CD4-positive, alpha-beta T cell treated with Interleukin-2 at 100 ng/mL for 4 hours (primary cell): ENCODE measurements around the gene MSANTD4.
"Not testable (repeated sequence)": the region's sequence is repeated elsewhere in the genome, so short reads cannot be mapped to it uniquely, and the experiment has no call there.

Experiments
- DNase-seq: peaks from one replicate; pipeline ENCODE4 v3.0.0-alpha.2; 2020; ENCODE audit warnings: low spot score

MSANTD4 gene

DNA sequence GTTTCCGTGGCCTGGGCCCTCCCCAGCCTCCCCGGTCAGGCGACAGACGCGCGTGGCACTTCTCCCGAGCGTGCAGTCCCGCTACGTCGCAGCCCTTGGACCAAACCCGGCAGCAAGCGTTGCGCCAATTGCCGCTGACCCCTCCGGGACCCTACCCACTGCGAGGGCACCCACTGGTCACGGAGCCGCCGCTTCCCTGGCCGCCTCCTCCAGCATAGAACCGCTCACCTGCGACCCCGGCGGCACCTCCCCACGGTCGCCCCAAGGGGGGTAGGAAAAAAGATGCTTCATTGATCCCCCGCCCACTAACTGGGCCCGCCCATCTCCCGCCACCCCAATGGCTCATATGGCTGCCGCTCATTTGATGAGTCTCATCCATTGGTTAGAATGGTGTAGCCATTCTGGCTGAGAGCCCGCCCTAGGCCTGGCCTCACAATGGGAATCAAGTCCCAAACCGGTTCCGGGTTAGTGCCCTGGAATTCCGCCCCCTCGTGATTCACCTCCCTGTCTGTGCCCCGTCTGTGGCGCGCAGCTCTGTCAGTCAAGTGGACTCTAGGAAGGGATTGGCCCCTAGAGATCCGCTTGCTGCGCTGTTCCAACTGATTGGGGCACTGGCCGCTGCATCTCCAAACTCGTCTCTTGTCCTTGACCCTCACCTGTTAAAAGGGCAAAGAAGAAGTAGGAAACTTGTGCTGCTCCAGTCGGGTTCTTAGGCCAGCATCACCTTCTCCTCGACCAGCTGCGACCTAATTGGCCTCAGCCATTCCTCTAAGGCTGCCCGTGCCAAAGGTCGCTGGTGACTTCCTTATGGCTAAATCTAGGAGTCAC is at the start of gene MSANTD4:
MSANTD4 (minus strand) TSS at position 274 of the 828 bp plus-strand sequence. CDS start 11,323 bp downstream, outside the sequence.
- peak; percentile 99 for DNase-seq

- no peak for DNase-seq
Measured at GRCh38 chr11:106070606-106071005, 48.6 kb upstream of the MSANTD4 start.

DNA sequence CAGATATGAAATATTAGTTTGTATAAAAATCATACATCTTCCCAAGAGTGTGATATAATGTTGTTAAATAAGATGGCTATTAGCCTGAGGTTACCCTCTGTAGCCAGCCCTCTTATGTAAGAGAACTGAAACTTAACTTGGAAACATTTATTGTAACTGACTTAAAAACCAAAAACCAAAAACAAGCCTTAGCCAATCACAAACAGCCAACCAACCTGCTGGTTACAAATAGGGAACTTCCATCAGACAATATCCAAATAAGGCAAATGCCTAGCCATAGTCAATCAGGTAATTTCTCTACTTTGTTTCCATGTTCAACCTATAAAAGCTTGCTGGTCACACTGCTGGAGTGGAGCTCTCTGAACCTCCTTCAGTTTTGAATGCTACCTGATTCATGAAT is 41.0 kb upstream of the MSANTD4 start:
- DNase-seq: no peak

DNA sequence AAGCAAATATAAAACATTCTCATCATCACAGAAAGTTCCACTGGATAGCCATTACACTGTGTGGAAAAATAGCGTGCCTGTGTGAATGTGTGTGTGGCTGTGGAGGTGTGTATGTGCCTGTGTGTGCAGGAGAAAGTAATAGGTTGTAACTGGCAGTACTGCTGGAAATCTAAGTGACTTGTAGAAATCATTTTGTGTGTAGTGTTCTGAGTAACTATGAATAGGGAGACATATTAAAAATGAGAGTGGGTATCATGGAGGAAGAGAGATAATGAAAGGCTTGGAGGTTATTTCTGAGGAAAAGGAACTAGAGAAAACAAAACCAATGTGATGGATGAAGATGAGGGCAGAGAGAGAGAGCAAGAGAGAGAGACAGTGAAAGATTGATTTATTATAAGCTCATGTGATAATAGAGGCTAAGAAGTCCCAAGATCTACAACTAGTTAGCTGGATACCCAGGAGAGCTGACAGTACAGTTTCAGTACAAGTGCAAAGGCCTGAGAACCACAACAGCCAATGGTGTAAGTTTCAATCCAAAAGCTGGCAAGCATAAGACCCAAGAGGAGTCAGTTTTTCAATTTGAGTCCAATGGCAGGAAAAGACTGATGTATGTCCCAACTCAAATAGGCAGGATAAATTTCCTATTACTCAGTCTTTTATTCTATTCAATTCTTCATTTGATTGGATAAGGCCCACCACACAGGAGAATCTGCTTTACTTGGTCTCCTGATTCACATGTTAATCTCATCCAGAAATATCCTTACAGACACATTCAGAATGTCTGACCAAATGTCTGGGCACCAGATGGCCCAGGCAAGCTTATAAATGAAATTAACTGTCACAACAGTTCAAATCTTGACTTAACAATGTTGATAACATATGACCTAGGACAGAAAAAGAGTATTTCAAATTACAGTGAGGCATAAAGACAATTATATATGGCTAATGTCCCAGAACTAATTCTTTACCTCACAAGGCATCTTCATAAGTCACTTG is 40.2 kb upstream of the MSANTD4 start:
- no peak for DNase-seq

GRCh38 chr11:106061249-106061784 is 39.3 kb upstream of the MSANTD4 start:
- DNase-seq: no peak

- DNase-seq: no peak
Measured at GRCh38 chr11:106059617-106060016, 37.6 kb upstream of the MSANTD4 start.

DNA sequence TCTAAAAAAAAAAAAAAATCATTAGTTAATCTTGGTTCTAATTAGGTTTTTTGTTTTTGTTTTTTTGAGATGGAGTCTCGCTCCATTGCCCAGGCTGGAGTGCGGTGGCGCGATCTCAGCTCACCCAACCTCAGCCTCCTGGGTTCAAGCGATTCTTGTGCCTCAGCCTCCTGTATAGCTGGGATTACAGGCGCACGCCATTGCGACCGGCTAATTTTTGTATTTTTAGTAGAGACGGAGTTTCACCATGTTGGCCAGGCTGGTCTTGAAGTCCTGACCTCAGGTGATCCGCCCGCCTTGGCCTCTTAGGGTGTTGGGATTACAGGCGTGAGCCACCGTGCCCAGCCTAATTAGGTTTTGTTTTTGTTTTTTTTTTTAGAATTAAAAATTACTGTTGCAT is 36.3 kb upstream of the MSANTD4 start:
- DNase-seq: not testable (repeated sequence)

DNA sequence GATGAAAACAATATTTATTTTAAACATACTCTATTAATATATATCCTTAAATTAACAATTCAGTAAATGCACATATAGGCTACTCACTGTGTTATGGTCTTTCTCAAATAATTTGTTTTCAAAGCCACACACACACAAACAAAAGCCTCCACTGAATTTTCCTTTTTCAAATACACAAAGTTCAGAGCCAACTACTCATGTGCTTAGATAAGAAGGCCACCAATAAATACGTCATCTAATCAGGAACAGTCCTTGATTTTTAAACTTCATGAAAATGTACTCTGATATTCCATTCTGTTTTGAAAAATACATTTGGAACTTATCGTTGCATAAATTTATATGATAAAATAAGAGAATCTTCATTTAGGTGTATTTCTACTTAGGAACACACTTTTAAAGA is 29.1 kb upstream of the MSANTD4 start:
- no peak for DNase-seq

DNA sequence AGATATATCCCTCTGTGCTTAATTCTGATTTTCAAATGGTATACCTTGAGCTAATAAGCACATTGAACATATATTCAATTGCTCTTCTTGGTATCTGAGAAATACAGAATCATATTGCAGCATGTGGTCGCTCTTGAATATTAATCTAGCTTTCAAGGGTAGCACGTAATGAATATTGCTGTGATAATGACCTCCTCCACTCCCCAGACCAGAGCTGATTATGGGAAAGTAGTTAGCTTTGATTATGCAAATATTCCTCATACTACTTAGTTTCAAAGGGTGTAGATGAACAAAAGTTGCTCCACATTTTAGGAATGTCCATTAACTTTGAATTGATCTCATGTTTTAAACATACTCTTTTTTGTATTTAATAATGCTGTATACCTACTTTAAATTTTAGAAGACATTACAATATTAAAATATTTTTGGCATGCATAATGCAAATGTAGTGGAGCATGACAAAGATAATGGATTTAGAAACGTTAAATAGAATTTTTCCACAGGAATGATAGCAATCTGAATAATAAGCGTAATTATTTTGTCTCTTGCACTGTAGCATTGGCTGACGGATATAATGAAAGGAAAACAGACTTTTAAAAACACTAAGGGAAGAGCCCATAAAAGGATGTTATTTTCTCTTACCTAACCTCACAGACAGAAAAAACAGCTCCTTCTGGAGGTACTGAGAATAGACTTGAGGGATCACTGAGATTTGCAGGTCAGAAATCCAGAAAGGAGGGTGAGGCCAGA is 27.9 kb upstream of the MSANTD4 start:
- DNase-seq: no peak

DNA sequence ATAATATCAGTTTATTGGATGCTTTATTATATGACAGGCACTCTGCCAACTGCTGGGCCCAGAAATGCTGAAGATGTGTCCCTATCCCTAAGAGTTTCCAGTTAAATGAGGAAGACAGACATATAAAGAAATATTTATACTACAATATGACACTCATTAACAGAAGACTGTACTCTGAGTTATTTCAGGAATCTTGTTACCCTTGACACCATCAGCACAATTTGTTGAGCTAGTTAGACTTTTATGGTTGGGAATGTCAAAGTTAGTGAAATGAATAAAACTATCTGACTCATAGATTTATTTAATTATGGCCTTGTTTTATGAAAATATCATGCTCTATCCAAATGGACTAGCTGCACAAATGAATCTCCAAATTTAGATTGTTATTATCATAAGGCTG is 25.6 kb upstream of the MSANTD4 start:
- no peak for DNase-seq

DNA sequence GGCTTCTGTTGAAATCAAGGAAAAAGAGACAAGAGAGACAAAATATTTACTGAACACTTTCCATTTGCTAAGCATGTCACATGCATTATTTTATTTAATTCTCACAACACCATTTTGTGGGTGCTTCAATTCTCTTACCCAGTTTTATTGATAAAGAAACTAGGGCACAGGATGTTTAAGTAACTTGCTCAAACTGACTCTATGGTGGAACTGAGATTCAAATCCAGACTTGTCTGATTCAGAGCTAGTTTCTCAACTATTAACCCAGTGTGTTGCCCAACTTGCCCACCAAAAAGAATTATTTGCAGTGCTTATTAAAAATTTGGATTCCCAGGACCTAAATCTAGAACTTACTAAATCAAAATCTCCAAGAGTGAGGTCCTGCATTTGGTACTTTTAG is 21.5 kb upstream of the MSANTD4 start:
- DNase-seq: no peak

DNA sequence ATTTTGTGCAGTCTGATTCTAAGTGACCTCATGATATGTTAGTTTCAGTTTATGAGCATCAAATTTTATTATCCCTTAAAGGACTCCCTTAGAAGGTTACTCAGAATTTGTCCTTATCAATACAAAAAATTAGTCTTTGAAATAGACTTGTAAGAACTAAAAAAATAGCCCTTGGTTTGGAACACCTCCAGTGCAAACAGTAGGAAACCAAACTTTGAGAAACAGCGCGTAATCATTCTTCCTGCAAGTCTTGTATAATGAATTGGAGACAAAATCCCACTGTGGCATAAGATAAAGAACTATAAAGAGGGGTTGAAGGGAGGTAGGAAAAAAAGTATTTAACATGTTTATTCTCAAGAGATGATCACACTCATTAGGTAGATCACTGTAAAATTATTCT is 10.8 kb upstream of the MSANTD4 start:
- no peak for DNase-seq

DNA sequence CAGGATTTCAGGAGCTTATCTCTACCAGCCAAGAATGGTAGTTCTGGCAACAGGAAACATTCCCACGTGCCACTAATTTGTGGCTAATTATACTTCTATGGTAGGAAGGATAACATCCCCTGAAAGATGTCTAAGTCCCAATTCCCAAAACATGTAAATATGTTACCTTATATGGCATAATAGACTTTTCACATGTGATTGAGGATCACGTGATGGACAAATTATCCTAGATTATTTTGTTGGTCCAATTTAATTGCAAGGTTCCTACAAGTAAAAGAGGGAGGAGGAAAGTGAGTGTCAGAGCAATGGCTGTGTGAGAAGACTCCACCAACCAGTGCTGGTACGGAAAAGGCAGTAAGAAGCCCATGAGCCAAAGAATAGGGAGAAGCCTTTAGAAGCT is 9.9 kb upstream of the MSANTD4 start:
- DNase-seq: no peak

DNA sequence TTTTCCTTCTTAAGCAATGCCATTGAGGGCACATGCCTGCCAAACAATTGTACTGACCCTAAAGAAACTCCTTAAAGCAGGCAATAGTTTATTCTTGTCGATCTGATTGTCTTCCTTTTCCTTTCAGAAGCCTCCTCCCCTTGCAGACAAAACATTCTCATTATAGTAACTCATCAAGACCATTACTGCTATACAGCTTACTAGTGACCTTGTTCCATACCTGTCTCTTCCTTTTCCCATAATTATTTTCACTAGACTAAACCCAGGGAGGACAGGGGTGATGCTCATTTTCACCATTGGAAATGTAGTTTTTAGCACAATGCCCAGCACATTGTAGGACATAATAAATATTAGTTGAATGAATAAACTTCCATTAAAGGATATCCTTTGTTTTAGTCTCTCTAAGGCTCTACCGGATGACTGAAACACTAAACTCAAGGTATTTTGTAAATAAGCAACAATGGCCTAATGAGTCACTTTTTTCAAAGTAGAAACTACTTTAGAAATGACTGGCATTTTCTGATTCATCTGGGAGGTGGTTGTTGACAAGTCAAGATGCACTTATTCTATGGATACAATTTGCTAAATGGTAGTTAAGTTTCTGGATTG is 9.3 kb upstream of the MSANTD4 start:
- no peak for DNase-seq

DNA sequence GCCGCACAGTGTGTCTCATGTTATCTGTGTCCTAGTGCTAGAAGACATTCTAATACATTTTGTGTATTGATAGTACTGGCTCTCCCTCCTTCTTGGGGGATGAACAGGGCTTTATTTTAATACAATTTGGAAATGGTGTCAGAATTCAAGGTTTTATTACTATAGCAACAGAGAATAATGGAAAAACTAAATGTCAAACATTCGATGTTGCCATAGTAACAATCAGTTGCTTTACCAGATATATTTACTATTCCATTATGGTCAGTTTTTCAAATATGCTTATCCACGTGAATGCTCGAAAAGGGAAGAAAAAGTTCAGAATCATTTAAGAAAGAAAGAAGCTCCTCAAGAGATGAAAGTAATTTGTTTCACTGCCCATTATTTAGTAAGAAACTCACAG is 8.6 kb upstream of the MSANTD4 start:
- DNase-seq: no peak

DNA sequence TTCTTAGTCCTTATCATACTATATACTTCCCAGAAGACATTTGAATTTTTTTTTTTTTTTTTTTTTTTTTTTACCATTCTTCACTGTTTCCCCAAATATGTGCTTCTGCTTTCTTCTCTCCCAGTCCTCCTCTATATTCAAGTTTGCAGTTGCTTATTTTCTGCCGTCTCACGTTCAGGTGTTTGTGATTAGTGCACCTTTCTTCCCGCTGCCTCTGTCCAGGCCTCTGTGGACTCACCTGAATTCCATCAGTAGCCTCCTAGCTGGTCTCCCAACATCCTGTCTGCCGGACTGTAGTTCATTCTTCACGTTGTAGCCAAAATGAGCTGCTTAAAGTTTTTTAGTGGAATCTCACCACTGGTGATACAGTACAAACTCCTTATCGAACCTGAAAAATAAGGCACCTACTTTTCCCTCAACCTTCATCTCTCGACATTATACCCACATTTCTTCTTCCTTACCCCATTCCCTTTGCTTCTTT is 795 bp upstream of the MSANTD4 start:
- no peak for DNase-seq

DNA sequence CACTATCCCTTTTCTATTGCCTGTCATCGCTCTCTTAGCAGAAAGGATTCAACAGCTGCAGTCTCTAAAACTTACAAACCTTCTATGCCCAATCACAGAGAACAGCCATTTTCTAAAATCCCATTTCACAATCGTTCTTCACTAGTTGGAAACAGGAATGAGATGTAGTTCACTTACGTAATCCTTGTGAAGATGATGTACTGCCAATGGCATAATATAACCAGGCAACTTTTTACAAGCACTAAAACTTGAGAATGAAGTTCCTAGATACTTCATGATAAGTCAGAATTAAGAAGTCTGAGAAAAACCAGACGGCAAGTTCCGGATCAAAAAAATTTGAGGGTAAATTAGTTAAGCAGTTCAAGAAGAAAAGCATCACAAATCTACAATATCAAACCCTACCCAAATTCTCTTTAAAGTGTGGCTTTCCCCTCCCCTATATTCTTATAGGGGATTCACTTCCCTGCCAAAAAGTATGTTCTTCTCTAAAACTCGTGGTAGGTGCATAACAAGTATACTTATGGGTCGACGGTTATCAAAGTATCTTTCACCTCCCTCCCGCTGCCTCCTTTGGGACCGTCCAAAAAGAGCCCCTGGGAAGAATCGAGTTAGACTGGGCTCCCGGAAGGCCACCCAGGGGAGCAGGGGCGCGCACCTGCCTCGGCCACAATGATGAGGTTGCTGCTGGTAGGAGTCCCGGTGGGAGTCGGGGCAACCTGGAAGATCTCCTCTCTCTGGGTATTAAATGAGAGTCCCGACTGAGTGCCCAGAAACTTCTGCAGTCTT is 666 bp downstream of the MSANTD4 start:
- DNase-seq: no peak

- DNase-seq: no peak
Measured at GRCh38 chr11:106017093-106017492, 4.9 kb downstream of the MSANTD4 start.

- DNase-seq: no peak
Measured at GRCh38 chr11:106015066-106015465, 7.0 kb downstream of the MSANTD4 start.

DNA sequence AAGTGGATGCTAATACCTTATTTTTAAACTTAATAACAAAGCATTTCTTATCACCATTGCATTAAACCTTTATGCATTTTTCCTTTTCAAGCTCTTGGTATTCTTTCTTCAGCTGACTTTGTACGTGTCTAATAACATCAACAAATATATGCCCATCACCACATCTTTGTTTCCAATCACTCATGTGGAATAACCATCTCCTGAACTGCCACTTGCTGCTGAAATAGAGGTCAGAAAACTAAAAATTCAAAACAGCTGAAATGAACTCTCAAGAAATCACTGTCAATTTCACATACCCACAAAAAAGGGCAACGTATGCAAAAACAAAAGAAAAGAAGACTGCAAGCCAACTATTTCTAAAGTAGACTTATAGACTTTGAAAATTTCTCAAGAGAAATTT is 7.4 kb downstream of the MSANTD4 start:
- no peak for DNase-seq

GRCh38 chr11:106014035-106014434 is 8.0 kb downstream of the MSANTD4 start:
- DNase-seq: no peak
